MM.1S (cell line): ENCODE measurements around the gene GPR176.

Experiments used
- DNase-seq: peaks from one replicate; pipeline ENCODE4 v3.0.0-alpha.2; 2015
- H2AFZ ChIP-seq: fragments of 300-600 bp; sonication (generic); 2 replicates; pipeline ENCODE4 v1.6.0; 2016; ENCODE audit warnings: antibody characterized with exemption, low read length
- H3F3A ChIP-seq: fragments of 300-600 bp; sonication (generic); 2 replicates; pipeline ENCODE4 v1.6.1; 2016; ENCODE audit warnings: mild to moderate bottlenecking, antibody characterized with exemption, low read length, moderate library complexity, mixed read lengths; ENCODE audit not compliant: insufficient read depth
- H3K27ac ChIP-seq: fragments of 300-600 bp; sonication (generic); 2 replicates; pipeline ENCODE4 v1.5.1; 2016; ENCODE audit warnings: mild to moderate bottlenecking, low read length
- H3K27me3 ChIP-seq: fragments of 300-600 bp; sonication (generic); replicated peaks from 2 replicates; pipeline ENCODE4 v1.6.0; 2016; ENCODE audit warnings: low read length; ENCODE audit not compliant: insufficient read depth
- H3K36me3 ChIP-seq: fragments of 300-600 bp; sonication (generic); replicated peaks from 2 replicates; pipeline ENCODE4 v1.6.1; 2016; ENCODE audit warnings: mild to moderate bottlenecking, low read length, mixed read lengths; ENCODE audit not compliant: insufficient read depth
- H3K4me1 ChIP-seq: fragments of 300-600 bp; sonication (generic); 2 replicates; pipeline ENCODE4 v1.6.1; 2016; ENCODE audit warnings: low read length, mixed read lengths
- H3K4me2 ChIP-seq: fragments of 300-600 bp; sonication (generic); 2 replicates; pipeline ENCODE4 v1.6.0; 2016; ENCODE audit warnings: low read depth, low read length
- H3K4me3 ChIP-seq: fragments of 300-600 bp; sonication (generic); 2 replicates; pipeline ENCODE4 v1.5.1; 2016; ENCODE audit warnings: low read length, mixed read lengths
- H3K79me2 ChIP-seq: fragments of 300-600 bp; sonication (generic); 2 replicates; pipeline ENCODE4 v1.6.1; 2016; ENCODE audit warnings: mixed run types, low read length, mixed read lengths
- H3K9ac ChIP-seq: fragments of 300-600 bp; sonication (generic); 2 replicates; pipeline ENCODE4 v1.6.1; 2016; ENCODE audit warnings: low read length, mixed read lengths
- H3K9me2 ChIP-seq: fragments of 300-600 bp; sonication (generic); replicated peaks from 2 replicates; pipeline ENCODE4 v1.6.1; 2016; ENCODE audit warnings: mild to moderate bottlenecking, low read length, mixed read lengths; ENCODE audit not compliant: insufficient read depth
- H3K9me3 ChIP-seq: fragments of 300-600 bp; sonication (generic); replicated peaks from 2 replicates; pipeline ENCODE4 v1.6.1; 2016; ENCODE audit warnings: mild to moderate bottlenecking, low read length, mixed read lengths; ENCODE audit not compliant: insufficient read depth
- H4K20me1 ChIP-seq: fragments of 300-600 bp; sonication (generic); 2 replicates; pipeline ENCODE4 v1.6.1; 2016; ENCODE audit warnings: mild to moderate bottlenecking, low read length, moderate library complexity, mixed read lengths; ENCODE audit not compliant: insufficient read depth
- CTCF ChIP-seq: fragments of 300-600 bp; sonication (generic); IDR thresholded peaks from 2 replicates; pipeline ENCODE4 v1.5.1; 2016; ENCODE audit warnings: antibody characterized with exemption, low read length, mixed read lengths
- EZH2 ChIP-seq: fragments of 300-600 bp; sonication (generic); optimal IDR thresholded peaks from 2 replicates; pipeline ENCODE3; 2017; ENCODE audit warnings: low read depth, mild to moderate bottlenecking, antibody characterized with exemption, low read length, mixed read lengths
- EZH2phosphoT487 ChIP-seq: fragments of 300-600 bp; sonication (generic); IDR thresholded peaks from 2 replicates; pipeline ENCODE4 v1.6.1; 2018; ENCODE audit warnings: antibody characterized with exemption, low read length

GPR176 gene

GRCh38 chr15:39942101-39942752 lies 22.2 kb upstream of the GPR176 start:
- Histone ChIP-seq H3K36me3 (0 out of 2 replicates have a peak, but pooled peaks cover 4% of the 10 kb centered on the region), H2AFZ (no peak overlapping the region), H3K9me2 (no peaks in the 10 kb centered on the region), H3K9ac (no peak overlapping the region), H3K27ac (no peak overlapping the region), H3K4me2 (no peak overlapping the region), H3K4me3 (no peak overlapping the region), H3K4me1 (peaks cover 17% of the 10 kb centered on the region), H3K9me3 (no peaks in the 10 kb centered on the region), H3K27me3 (no peaks in the 10 kb centered on the region), H3F3A (peaks cover 12% of the 10 kb centered on the region; the same call in 1 of the 2 replicates), H3K79me2 (peaks cover 18% of the 10 kb centered on the region), H4K20me1 (no peaks in the 10 kb centered on the region)
- TF ChIP-seq CTCF, result no peak
- TF ChIP-seq EZH2, result no peak
- TF ChIP-seq EZH2phosphoT487, result no peak
- no peak for DNase-seq

- Histone ChIP-seq H3K4me3 (no peak overlapping the region; the same call in 1 of the 2 replicates), H3K4me1 (peaks cover 17% of the 10 kb centered on the region), H3K79me2 (peaks cover 31% of the 10 kb centered on the region), H3K36me3 (no peaks in the 10 kb centered on the region), H3F3A (peaks cover 12% of the 10 kb centered on the region; the same call in 1 of the 2 replicates), H3K27me3 (no peaks in the 10 kb centered on the region), H3K27ac (peak overlapping the region; percentile 94), H3K4me2 (peak overlapping the region; percentile 56), H3K9me2 (no peaks in the 10 kb centered on the region), H4K20me1 (no peaks in the 10 kb centered on the region), H2AFZ (no peak overlapping the region), H3K9ac (peak overlapping the region; percentile 63), H3K9me3 (no peaks in the 10 kb centered on the region)
- peak; percentile 28 for DNase-seq
- TF ChIP-seq EZH2phosphoT487 (no peak), CTCF (no peak), EZH2 (no peak)
These were observed 19.7 kb upstream of the GPR176 start for GRCh38 chr15:39939487-39940452.

GRCh38 chr15:39937696-39938095 lies 17.6 kb upstream of the GPR176 start:
- no peak for DNase-seq
- no peak overlapping the region for H3K9ac ChIP-seq
- no peak overlapping the region for H3K4me2 ChIP-seq
- no peaks in the 10 kb centered on the region for H3K27me3 ChIP-seq
- no peaks in the 10 kb centered on the region for H3K9me2 ChIP-seq
- H3K4me3 ChIP-seq, result no peak overlapping the region
- no peak for TF ChIP-seq EZH2phosphoT487
- no peak for TF ChIP-seq CTCF
- TF ChIP-seq EZH2, result no peak
- H3K27ac ChIP-seq, result no peak overlapping the region
- no peaks in the 10 kb centered on the region for H3K9me3 ChIP-seq
- H3K79me2 ChIP-seq, result peaks cover 38% of the 10 kb centered on the region
- peaks cover 12% of the 10 kb centered on the region; the same call in 1 of the 2 replicates for H3F3A ChIP-seq
- no peaks in the 10 kb centered on the region for H4K20me1 ChIP-seq
- no peaks in the 10 kb centered on the region for H3K36me3 ChIP-seq
- H2AFZ ChIP-seq, result no peak overlapping the region
- peaks cover 17% of the 10 kb centered on the region for H3K4me1 ChIP-seq
